Fibroblast of lung (primary cell): Measurements from ENCODE around the gene SERGEF.
A peak's percentile ranks its signal among the peaks of the same experiment; 100 is the strongest.

Source experiments
- EZH2 ChIP-seq: IDR thresholded peaks from 2 replicates; pipeline ENCODE4 v1.5.1; 2012; ENCODE audit warnings: low read length, control low read depth, mild to moderate bottlenecking; ENCODE audit errors: missing control alignments
- TF ChIP-seq, protein P1 (sequence below), 2 donors: IDR thresholded peaks in 1 of 2; conservative IDR thresholded peaks in 1 of 2; 1 replicate in 1 of 2; 2 replicates in 1 of 2; pipeline ENCODE4 v1.5.1; 2011 to 2012; ENCODE audit warnings: low read length in 2 of 2, control low read depth in 1 of 2, inconsistent platforms in 1 of 2, low read depth in 1 of 2, mild to moderate bottlenecking in 1 of 2

DNA sequence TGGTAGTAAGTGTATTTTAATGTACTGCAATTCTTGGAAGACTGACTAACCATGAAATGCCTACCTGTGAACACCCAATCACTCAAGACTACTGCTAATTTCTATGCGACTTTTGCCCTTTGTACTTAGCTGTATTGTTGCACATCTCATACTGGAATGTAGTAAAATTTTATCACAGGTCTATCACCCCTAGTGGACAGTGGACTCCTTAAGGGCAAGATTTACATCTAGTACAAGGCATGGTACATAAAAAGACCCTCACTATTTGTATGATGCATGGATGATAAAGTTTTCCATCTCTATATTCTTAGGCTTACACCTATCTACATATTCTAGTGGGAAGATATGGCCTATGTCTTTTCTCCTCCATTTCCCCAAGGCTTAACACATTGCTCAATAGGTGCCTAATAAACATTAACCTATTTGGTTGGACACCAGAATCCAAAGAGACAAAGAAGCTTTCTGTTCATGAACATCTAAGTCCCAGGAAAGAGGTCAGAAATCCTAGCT, 26.1 kb downstream of the SERGEF start:
- TF ChIP-seq, protein P1, sequence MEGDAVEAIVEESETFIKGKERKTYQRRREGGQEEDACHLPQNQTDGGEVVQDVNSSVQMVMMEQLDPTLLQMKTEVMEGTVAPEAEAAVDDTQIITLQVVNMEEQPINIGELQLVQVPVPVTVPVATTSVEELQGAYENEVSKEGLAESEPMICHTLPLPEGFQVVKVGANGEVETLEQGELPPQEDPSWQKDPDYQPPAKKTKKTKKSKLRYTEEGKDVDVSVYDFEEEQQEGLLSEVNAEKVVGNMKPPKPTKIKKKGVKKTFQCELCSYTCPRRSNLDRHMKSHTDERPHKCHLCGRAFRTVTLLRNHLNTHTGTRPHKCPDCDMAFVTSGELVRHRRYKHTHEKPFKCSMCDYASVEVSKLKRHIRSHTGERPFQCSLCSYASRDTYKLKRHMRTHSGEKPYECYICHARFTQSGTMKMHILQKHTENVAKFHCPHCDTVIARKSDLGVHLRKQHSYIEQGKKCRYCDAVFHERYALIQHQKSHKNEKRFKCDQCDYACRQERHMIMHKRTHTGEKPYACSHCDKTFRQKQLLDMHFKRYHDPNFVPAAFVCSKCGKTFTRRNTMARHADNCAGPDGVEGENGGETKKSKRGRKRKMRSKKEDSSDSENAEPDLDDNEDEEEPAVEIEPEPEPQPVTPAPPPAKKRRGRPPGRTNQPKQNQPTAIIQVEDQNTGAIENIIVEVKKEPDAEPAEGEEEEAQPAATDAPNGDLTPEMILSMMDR (conservative IDR thresholded peaks at IDR 0.05 in 1 of 2, IDR thresholded peaks at IDR 0.05 in 1 of 2; ENCODE audit: low read depth in 1 of 2, low read length in 2 of 2), result peak in 1 of 2 donors; percentile 12
- no peak for TF ChIP-seq EZH2
